Measurements from ENCODE around the gene GPRC5B.

GPRC5B gene

GRCh38 chr16:19884611-19885450, at the start of gene GPRC5B:
GPRC5B (minus strand) TSS chr16:19884848; CDS start chr16:19872845, 12,003 bp downstream.
- DNase-seq: peak; percentile 8

GRCh38 chr16:19933740-19934139, 49.1 kb upstream of the GPRC5B start:
- no peak for DNase-seq

- no peak for DNase-seq
These were observed 44.4 kb upstream of the GPRC5B start for GRCh38 chr16:19929062-19929511.

- DNase-seq: no peak
These were observed 43.8 kb upstream of the GPRC5B start for GRCh38 chr16:19928432-19928831.

GRCh38 chr16:19926449-19927390, 42.1 kb upstream of the GPRC5B start:
- no peak for DNase-seq

- DNase-seq: no peak
These were observed 38.7 kb upstream of the GPRC5B start for GRCh38 chr16:19923396-19923795.

GRCh38 chr16:19919142-19919541, 34.5 kb upstream of the GPRC5B start:
- DNase-seq: no peak

GRCh38 chr16:19916064-19916463, 31.4 kb upstream of the GPRC5B start:
- no peak for DNase-seq

- DNase-seq: no peak
These were observed 30.2 kb upstream of the GPRC5B start for GRCh38 chr16:19914877-19915276.

- no peak for DNase-seq
These were observed 28.6 kb upstream of the GPRC5B start for GRCh38 chr16:19913340-19913645.

GRCh38 chr16:19912455-19913339, 28.0 kb upstream of the GPRC5B start:
- DNase-seq: no peak

GRCh38 chr16:19911747-19912454, 27.3 kb upstream of the GPRC5B start:
- no peak for DNase-seq

GRCh38 chr16:19911204-19911603, 26.6 kb upstream of the GPRC5B start:
- DNase-seq: no peak

- DNase-seq: no peak
These were observed 25.2 kb upstream of the GPRC5B start for GRCh38 chr16:19909750-19910322.

GRCh38 chr16:19908921-19909320, 24.3 kb upstream of the GPRC5B start:
- DNase-seq: no peak

- DNase-seq: peak; percentile 79
These were observed 22.7 kb upstream of the GPRC5B start for GRCh38 chr16:19907161-19907992.

- DNase-seq: no peak
These were observed 16.5 kb upstream of the GPRC5B start for GRCh38 chr16:19901164-19901563.

- no peak for DNase-seq
These were observed 14.9 kb upstream of the GPRC5B start for GRCh38 chr16:19899605-19899955.

- peak; percentile 59 for DNase-seq
These were observed 14.4 kb upstream of the GPRC5B start for GRCh38 chr16:19898924-19899604.

GRCh38 chr16:19898166-19898565, 13.5 kb upstream of the GPRC5B start:
- no peak for DNase-seq

All from activated CD4-positive, alpha-beta T cell treated with anti-CD3 and anti-CD28 coated beads, Interleukin-2, amount 50 U/mL, for 16 hours (primary cell).